Ovary (tissue), 10 donors: ENCODE results near the gene DENND2D. TPM values are rescaled to one million over a fixed set of nuclear protein-coding genes. Genes with fewer than 3 reads are reported as not detected.

Source experiments
- DNase-seq, 5 donors: peaks; one replicate each; pipeline ENCODE4 v3.0.0-alpha.2; 2019 to 2020
- H3K27ac ChIP-seq, 2 donors: fragments of 200-600 bp; one replicate each; pipeline versions ENCODE4 v1.5.1 to v1.8.0; 2019 to 2022
- H3K27me3 ChIP-seq: fragments of 200-600 bp; one replicate; pipeline ENCODE4 v1.8.0; 2022
- H3K36me3 ChIP-seq: fragments of 200-600 bp; sonication (generic); one replicate; pipeline ENCODE4 v1.5.1; 2019
- H3K4me1 ChIP-seq: one replicate; pipeline ENCODE4 v1.8.1; 2013; ENCODE audit warnings: mild to moderate bottlenecking, moderate library complexity; ENCODE audit not compliant: insufficient read depth
- H3K4me3 ChIP-seq: fragments of 200-600 bp; sonication (generic); one replicate; pipeline ENCODE4 v1.5.1; 2017
- H3K9me3 ChIP-seq, 2 donors: fragments of 200-600 bp in 1 of 2; sonication (generic) in 1 of 2; one replicate each; pipeline versions ENCODE4 v1.5.1 to v1.8.1; 2013 to 2019; ENCODE audit warnings: mild to moderate bottlenecking in 1 of 2, moderate library complexity in 1 of 2
- CTCF ChIP-seq, 3 donors: fragments of 450-650 bp in 2 of 3; fragments of 200-600 bp in 1 of 3; IDR thresholded peaks; one replicate each; pipeline versions ENCODE4 v1.5.1 to v1.8.0; 2016 to 2022; ENCODE audit warnings: antibody characterized with exemption in 3 of 3, mild to moderate bottlenecking in 1 of 3
- EP300 ChIP-seq: sonication (generic); formaldehyde crosslinking; IDR thresholded peaks from one replicate; pipeline ENCODE4 v1.6.1; 2017; ENCODE audit warnings: antibody characterized with exemption
- POLR2A ChIP-seq: fragments of 450-650 bp; IDR thresholded peaks from one replicate; pipeline ENCODE4 v1.6.1; 2017; ENCODE audit warnings: antibody characterized with exemption, mild to moderate bottlenecking, moderate library complexity
- WGBS, 3 donors: extraction: QIAGEN DNeasy Blood & Tissue Kit in 1 of 3; methylation state at CpG; one replicate each; pipeline versions ENCODE4 v1.1.5 to v1.1.7; 2013 to 2017; 5-methylcytosine and 5-hydroxymethylcytosine counted together
- intact Hi-C, 4 donors: fragments of 100-400 bp; cut with DNase I; formaldehyde crosslinking; loops; one replicate each; pipeline versions ENCODE4 v1.11.0 to v1.15.1; 2022 to 2023
- long read RNA-seq, 3 donors: library from polyadenylated mRNA in 2 of 3; unstranded in 2 of 3; transcript quantifications; one replicate each; pipeline ENCODE4 v2.0.0 and lab custom pipeline, GENCODE V29; 2021 to 2026
- polyA plus RNA-seq, 2 donors: library from polyadenylated mRNA; stranded (reverse); fragments of 200-250 nt in 1 of 2; fragments of 350-450 nt in 1 of 2; fragmentation: Illumina TruSeq in 1 of 2; extraction: RNeasy Lipid Tissue Mini Kit (QIAGEN cat#74804) in 1 of 2; gene quantifications; one replicate each; pipeline ENCODE4 v1.2.3, GENCODE V29; 2013 to 2014
- total RNA-seq, 7 donors: library from RNA; depleted of rRNA in 2 of 7; stranded (reverse); fragments of >200 nt in 2 of 7; fragmentation: NEBNext Ultra II Directional in 3 of 7; extraction: Animal tissue kit (Norgen Biotek cat#: 25700) in 3 of 7; gene quantifications; one replicate each; pipeline versions ENCODE4 v1.1.0 to v1.2.4, GENCODE V29; 2016 to 2023
- donor health status: DM: no; HTN: no; CAD: no; lungs with moderate emphysema.
- donor health status: DM: no; HTN: no; CAD: no.
- donor health status: Bipolar disorder and iron deficiency.
- donor health status: DM: yes; HTN: yes; CAD: no.
- donor health status: DM: no; HTN: no; CAD: no.
- donor health status: DM: yes; HTN: yes; CAD: no.

DENND2D gene
- 10 to 100 TPM in 3 of 7 donors, 1 to 10 TPM in 4; 6.2 to 19.0 (median 9.5) TPM for total RNA-seq
- polyA plus RNA-seq: 10 to 100 TPM in 1 of 2 donors, 1 to 10 TPM in 1; 2.5 to 18.3 TPM
- long read RNA-seq, donor 1, transcript DENND2D-202 (12 exons, 1,894 nt): major isoform, 8 of 22 reads
- long read RNA-seq, donor 1, partial matches to known transcripts: 1 of 22 reads
- long read RNA-seq, donor 1, other reads (novel, unspliced or antisense): 13 of 22 reads
- long read RNA-seq, donor 2, partial matches to known transcripts: 0 of 2 reads
- long read RNA-seq, donor 2, other reads (novel, unspliced or antisense): 0 of 2 reads
- long read RNA-seq, donor 3, transcript DENND2D-202 (12 exons, 1,894 nt): major isoform, 5 of 18 reads
- long read RNA-seq, donor 3, partial matches to known transcripts: 3 of 18 reads
- long read RNA-seq, donor 3, other reads (novel, unspliced or antisense): 9 of 18 reads

GRCh38 chr1:111199881-111200801 lies at the start of gene DENND2D:
Gene DENND2D (minus strand): TSS chr1:111200646. CDS start chr1:111200459, 187 bp downstream.
- H3K4me1 ChIP-seq: no peaks in the 10 kb centered on the region
- WGBS, 3 donors: 94 to 96% (median 95%) methylated on average over 17 of the region's 17 CpGs
- intact Hi-C loops: no loop called here
- H3K27ac ChIP-seq: no peak within 1 kb of the TSS
- no peaks in the 10 kb centered on the region for H3K9me3 ChIP-seq
- TF ChIP-seq POLR2A (no peak), EP300 (no peak), CTCF (IDR thresholded peaks at IDR 0.05) (no peak)
- no peak for DNase-seq
- H3K27me3 ChIP-seq: no peaks in the 10 kb centered on the region
- no peak within 1 kb of the TSS for H3K4me3 ChIP-seq
- no peaks in the 10 kb centered on the region for H3K36me3 ChIP-seq

- TF ChIP-seq CTCF (IDR thresholded peaks at IDR 0.05): no peak
- no peak for TF ChIP-seq EP300
- TF ChIP-seq POLR2A: no peak
- Histone ChIP-seq H3K4me3 (no peak overlapping the region), H3K36me3 (no peaks in the 10 kb centered on the region), H3K27me3 (no peaks in the 10 kb centered on the region), H3K9me3 (no peaks in the 10 kb centered on the region), H3K4me1 (no peaks in the 10 kb centered on the region), H3K27ac (no peak overlapping the region)
- DNase-seq: no peak
- WGBS, 3 donors: 63 to 73% (median 64%) methylated on average over 4 of the region's 4 CpGs
- intact Hi-C loops: no loop called here
Measured at GRCh38 chr1:111249960-111250359, 49.5 kb upstream of the DENND2D start.

GRCh38 chr1:111247125-111247838 lies 46.8 kb upstream of the DENND2D start:
- Histone ChIP-seq H3K9me3 (no peaks in the 10 kb centered on the region), H3K4me3 (no peak overlapping the region), H3K4me1 (peaks cover 5% of the 10 kb centered on the region), H3K27me3 (no peaks in the 10 kb centered on the region), H3K36me3 (no peaks in the 10 kb centered on the region), H3K27ac (no peak overlapping the region)
- WGBS, 3 donors: 74 to 78% (median 77%) methylated on average over 5 of the region's 5 CpGs
- no peak for DNase-seq
- TF ChIP-seq POLR2A: no peak
- no peak for TF ChIP-seq EP300
- no peak for TF ChIP-seq CTCF (IDR thresholded peaks at IDR 0.05)
- intact Hi-C loops: no loop called here

- 43 to 55% (median 53%) methylated on average over 4 of the region's 4 CpGs for WGBS, 3 donors
- Histone ChIP-seq H3K9me3 (no peaks in the 10 kb centered on the region), H3K27me3 (no peaks in the 10 kb centered on the region), H3K27ac (no peak overlapping the region), H3K36me3 (no peaks in the 10 kb centered on the region), H3K4me1 (peaks cover 5% of the 10 kb centered on the region), H3K4me3 (no peak overlapping the region)
- TF ChIP-seq CTCF (IDR thresholded peaks at IDR 0.05) (no peak), EP300 (no peak), POLR2A (no peak)
- intact Hi-C loops: no loop called here
- DNase-seq: no peak
Measured at GRCh38 chr1:111242805-111243523, 42.5 kb upstream of the DENND2D start.
